CD14-positive monocyte (primary cell): ENCODE results near the gene FCRL6. TPM values are rescaled to one million over a fixed set of nuclear protein-coding genes. Genes with fewer than 3 reads are reported as not detected.

Source experiments
- DNase-seq, 3 donors: peaks; one replicate each; pipeline ENCODE4 v3.0.0-alpha.2; 2011 to 2022
- H2AFZ ChIP-seq: 2 replicates; pipeline ENCODE4 v1.6.0; 2012; ENCODE audit warnings: mild to moderate bottlenecking, low read depth, low read length, inconsistent platforms; ENCODE audit not compliant: insufficient read depth, poor library complexity, severe bottlenecking
- H3K27ac ChIP-seq, 2 donors: 1 replicate in 1 of 2; 2 replicates in 1 of 2; pipeline ENCODE4 v1.5.1; 2012 to 2013; ENCODE audit warnings: low read length in 2 of 2, control low read depth in 1 of 2, inconsistent platforms in 1 of 2, low read depth in 1 of 2, mild to moderate bottlenecking in 1 of 2
- H3K27me3 ChIP-seq, 2 donors: one replicate each; pipeline versions ENCODE4 v1.6.0 to v1.6.1; 2011 to 2013; ENCODE audit warnings: low read length in 2 of 2; ENCODE audit not compliant: control insufficient read depth in 2 of 2, insufficient read depth in 2 of 2
- H3K36me3 ChIP-seq, 2 donors: replicated peaks in 1 of 2; 1 replicate in 1 of 2; 2 replicates in 1 of 2; pipeline versions ENCODE4 v1.5.1 to v1.6.1; 2012 to 2013; ENCODE audit warnings: low read length in 2 of 2, control low read depth in 1 of 2, inconsistent platforms in 1 of 2, mild to moderate bottlenecking in 1 of 2; ENCODE audit not compliant: insufficient read depth in 2 of 2, control insufficient read depth in 1 of 2
- H3K4me1 ChIP-seq, 2 donors: 1 replicate in 1 of 2; 2 replicates in 1 of 2; pipeline versions ENCODE4 v1.5.1 to v1.6.1; 2012 to 2013; ENCODE audit warnings: low read length in 2 of 2, control low read depth in 1 of 2, inconsistent platforms in 1 of 2, mild to moderate bottlenecking in 1 of 2, moderate library complexity in 1 of 2; ENCODE audit not compliant: insufficient read depth in 2 of 2, control insufficient read depth in 1 of 2
- H3K4me2 ChIP-seq: replicated peaks from 2 replicates; pipeline ENCODE3; 2012; ENCODE audit warnings: low read length, moderate library complexity, mild to moderate bottlenecking; ENCODE audit not compliant: poor library complexity, severe bottlenecking; ENCODE audit errors: extremely low read depth
- H3K4me3 ChIP-seq, 3 experiments: fragments of 200-600 bp in 1 of 3; sonication (generic) in 1 of 3; replicated peaks in 1 of 3; 1 replicate in 2 of 3; 2 replicates in 1 of 3; pipeline ENCODE4 v1.5.1; 2011 to 2013; ENCODE audit warnings: low read length in 3 of 3, mild to moderate bottlenecking in 3 of 3, control low read depth in 2 of 3, low read depth in 2 of 3, inconsistent platforms in 1 of 3, moderate library complexity in 1 of 3
- H3K79me2 ChIP-seq: 2 replicates; pipeline ENCODE4 v1.6.0; 2012; ENCODE audit warnings: mild to moderate bottlenecking, control low read depth, inconsistent platforms, low read length, moderate library complexity; ENCODE audit not compliant: insufficient read depth
- H3K9ac ChIP-seq: 2 replicates; pipeline ENCODE4 v1.6.0; 2017; ENCODE audit warnings: low read length, mild to moderate bottlenecking; ENCODE audit not compliant: insufficient read depth, poor library complexity, severe bottlenecking
- H3K9me3 ChIP-seq, 2 donors: replicated peaks in 1 of 2; 1 replicate in 1 of 2; 2 replicates in 1 of 2; pipeline versions ENCODE4 v1.5.1 to v1.6.1; 2012 to 2013; ENCODE audit warnings: low read length in 2 of 2, control low read depth in 1 of 2; ENCODE audit not compliant: control insufficient read depth in 1 of 2, insufficient read depth in 1 of 2
- H4K20me1 ChIP-seq: 2 replicates; pipeline ENCODE4 v1.6.0; 2012; ENCODE audit warnings: mild to moderate bottlenecking, low read length, control low read depth, moderate library complexity; ENCODE audit not compliant: insufficient read depth
- H3K27ac Mint-ChIP-seq, 7 donors: one replicate each; pipeline ENCODE4 v1.8.0; 2020; ENCODE audit warnings: mild to moderate bottlenecking in 7 of 7, mixed read lengths in 7 of 7, moderate library complexity in 6 of 7, inconsistent platforms in 2 of 7
- H3K27me3 Mint-ChIP-seq, 3 donors: one replicate each; pipeline ENCODE4 v1.8.0; 2021 to 2022; ENCODE audit warnings: low read depth in 3 of 3, mild to moderate bottlenecking in 3 of 3, mixed read lengths in 3 of 3, moderate library complexity in 3 of 3, inconsistent platforms in 1 of 3
- H3K36me3 Mint-ChIP-seq, 2 donors: one replicate each; pipeline ENCODE4 v1.8.0; 2020; ENCODE audit warnings: mixed read lengths in 2 of 2, inconsistent platforms in 1 of 2, mild to moderate bottlenecking in 1 of 2
- H3K4me1 Mint-ChIP-seq: one replicate; pipeline ENCODE4 v1.8.0; 2020; ENCODE audit warnings: mild to moderate bottlenecking, mixed read lengths
- H3K4me3 Mint-ChIP-seq, 2 donors: one replicate each; pipeline ENCODE4 v1.8.0; 2020; ENCODE audit warnings: mild to moderate bottlenecking in 2 of 2, mixed read lengths in 2 of 2, moderate library complexity in 1 of 2
- H3K9me3 Mint-ChIP-seq, 7 donors: one replicate each; pipeline ENCODE4 v1.8.0; 2020 to 2022; ENCODE audit warnings: mixed read lengths in 7 of 7, mild to moderate bottlenecking in 6 of 7, moderate library complexity in 6 of 7, inconsistent platforms in 2 of 7
- CTCF ChIP-seq: fragments of 200-600 bp; IDR thresholded peaks from one replicate; pipeline ENCODE4 v1.8.0; 2022; ENCODE audit warnings: antibody characterized with exemption, mild to moderate bottlenecking
- WGBS: methylation state at CpG from one replicate; pipeline ENCODE4 v1.1.5; 2013; ENCODE audit warnings: missing lambda C conversion rate; ENCODE audit not compliant: insufficient coverage; 5-methylcytosine and 5-hydroxymethylcytosine counted together
- intact Hi-C, 2 donors: fragments of 100-400 bp; cut with micrococcal nuclease; formaldehyde crosslinking; loops; one replicate each; pipeline versions ENCODE4 v1.15.0 to v1.15.1; 2023
- polyA plus RNA-seq, 3 donors: library from polyadenylated mRNA; depleted of rRNA in 1 of 3; unstranded in 2 of 3; stranded (reverse) in 1 of 3; fragments of 300-500 nt in 2 of 3; fragments of >200 nt in 1 of 3; fragmentation: Illumina TruSeq in 2 of 3; gene quantifications; 1 replicate in 2 of 3; 2 replicates in 1 of 3; pipeline ENCODE4 v1.2.3, GENCODE V29; 2012 to 2021

The FCRL6 gene
- polyA plus RNA-seq, 3 donors, result 0.15 to 0.36 (median 0.17) TPM

- Histone ChIP-seq H3K4me3 (no peak overlapping the region), H3K36me3 (peaks cover 0 to 8% of the 10 kb centered on the region in 2 donors), H3K4me1 (peaks cover 6% of the 10 kb centered on the region in 2 donors), H3K9me3 (no peaks in the 10 kb centered on the region), H3K9ac (no peak overlapping the region), H4K20me1 (peaks cover 8% of the 10 kb centered on the region), H3K27ac (no peak overlapping the region), H3K4me2 (no peak overlapping the region), H3K79me2 (no peaks in the 10 kb centered on the region), H3K27me3 (peaks cover 0 to 2% of the 10 kb centered on the region in 2 donors), H2AFZ (no peak overlapping the region)
- intact Hi-C loops, result loop anchor here (10.0 kb wide), 2 partner anchors 218 to 308 kb away; partner anchors contain the start of gene IGSF8 (in 1 of the 2)
- no peak for DNase-seq
- H3K4me3 Mint-ChIP-seq, result no peak overlapping the region
- peaks cover 3 to 5% of the 10 kb centered on the region in 2 donors for H3K36me3 Mint-ChIP-seq
- peaks cover 0 to 7% (median 2%) of the 10 kb centered on the region in 3 donors for H3K27me3 Mint-ChIP-seq
- no peaks in the 10 kb centered on the region for H3K9me3 Mint-ChIP-seq
- peaks cover 6% of the 10 kb centered on the region for H3K4me1 Mint-ChIP-seq
- WGBS, result 83% methylated on average over 2 of the region's 3 CpGs
- no peak for TF ChIP-seq CTCF
- H3K27ac Mint-ChIP-seq, result no peak overlapping the region
These were observed 15.7 kb upstream of the FCRL6 start for GRCh38 chr1:159786465-159786864.

- Histone ChIP-seq H3K79me2 (no peaks in the 10 kb centered on the region), H3K4me1 (peaks cover under 1 to 1% of the 10 kb centered on the region in 2 donors), H3K4me2 (no peak overlapping the region), H3K36me3 (peaks cover 0 to 8% of the 10 kb centered on the region in 2 donors), H3K27ac (no peak overlapping the region), H3K4me3 (no peak overlapping the region), H3K9ac (no peak overlapping the region), H2AFZ (no peak overlapping the region), H3K9me3 (no peaks in the 10 kb centered on the region), H4K20me1 (peaks cover 3% of the 10 kb centered on the region), H3K27me3 (peaks cover 0 to 2% of the 10 kb centered on the region in 2 donors)
- H3K4me3 Mint-ChIP-seq, result no peak overlapping the region
- peaks cover 0 to 12% (median 6%) of the 10 kb centered on the region in 3 donors for H3K27me3 Mint-ChIP-seq
- H3K9me3 Mint-ChIP-seq, result no peaks in the 10 kb centered on the region
- WGBS, result 86% methylated on average over 2 of the region's 3 CpGs
- H3K27ac Mint-ChIP-seq, result no peak overlapping the region
- peaks cover 1% of the 10 kb centered on the region for H3K4me1 Mint-ChIP-seq
- H3K36me3 Mint-ChIP-seq, result peaks cover 3 to 5% of the 10 kb centered on the region in 2 donors
- TF ChIP-seq CTCF, result no peak
- intact Hi-C loops, result loop anchor here (10.0 kb wide), 2 partner anchors 218 to 308 kb away; partner anchors contain the start of gene IGSF8 (in 1 of the 2)
- no peak for DNase-seq
These were observed 15.2 kb upstream of the FCRL6 start for GRCh38 chr1:159786966-159787365.
